Measurements from ENCODE around the gene CTSE.

GRCh38 chr1:206013026-206013795, 10.5 kb downstream of the CTSE start:
- TF ChIP-seq CTCF (IDR thresholded peaks at IDR 0.05) (no peak), POLR2A (IDR thresholded peaks at IDR 0.05) (no peak)

Data from ovary (tissue), 3 donors.